Sigmoid colon (tissue), 7 donors: Measurements from ENCODE around the gene LRRC28. TPM values are rescaled to one million over a fixed set of nuclear protein-coding genes. Genes with fewer than 3 reads are reported as not detected.

Experiments
- DNase-seq: peaks from one replicate; pipeline ENCODE4 v3.0.0-alpha.2; 2019
- H3K27ac ChIP-seq, 4 donors: fragments of 200-600 bp; sonication (generic); one replicate each; pipeline ENCODE4 v1.5.1; 2016 to 2019; ENCODE audit warnings: mild to moderate bottlenecking in 1 of 4
- H3K27me3 ChIP-seq, 3 donors: fragments of 200-600 bp; sonication (generic); one replicate each; pipeline ENCODE4 v1.5.1; 2019; ENCODE audit warnings: mild to moderate bottlenecking in 1 of 3
- H3K36me3 ChIP-seq, 4 donors: fragments of 200-600 bp; sonication (generic); one replicate each; pipeline ENCODE4 v1.5.1; 2016 to 2019
- H3K4me1 ChIP-seq, 4 donors: fragments of 200-600 bp; sonication (generic); one replicate each; pipeline ENCODE4 v1.5.1; 2017 to 2019
- H3K4me3 ChIP-seq, 4 donors: fragments of 200-600 bp; sonication (generic); one replicate each; pipeline ENCODE4 v1.5.1; 2017 to 2019; ENCODE audit warnings: mild to moderate bottlenecking in 2 of 4, moderate library complexity in 1 of 4
- H3K9me3 ChIP-seq, 4 donors: fragments of 200-600 bp in 3 of 4; sonication (generic) in 3 of 4; one replicate each; pipeline versions ENCODE4 v1.5.1 to v1.6.1; 2013 to 2019
- CTCF ChIP-seq, 4 experiments: fragments of 450-650 bp in 3 of 4; fragments of 200-600 bp in 1 of 4; IDR thresholded peaks; one replicate each; pipeline ENCODE4 v1.5.1; 2016 to 2019; ENCODE audit warnings: antibody characterized with exemption in 4 of 4, mild to moderate bottlenecking in 3 of 4, moderate library complexity in 2 of 4
- EP300 ChIP-seq, 4 donors: sonication (generic); formaldehyde crosslinking; IDR thresholded peaks; one replicate each; pipeline ENCODE4 v1.6.1; 2017; ENCODE audit warnings: antibody characterized with exemption in 4 of 4
- POLR2A ChIP-seq, 2 donors: fragments of 450-650 bp; IDR thresholded peaks; one replicate each; pipeline ENCODE4 v1.6.1; 2016; ENCODE audit warnings: antibody characterized with exemption in 2 of 2, mild to moderate bottlenecking in 2 of 2, moderate library complexity in 2 of 2
- POLR2AphosphoS5 ChIP-seq, 4 donors: sonication (generic); formaldehyde crosslinking; IDR thresholded peaks; one replicate each; pipeline ENCODE4 v1.6.1; 2017; ENCODE audit warnings: antibody characterized with exemption in 4 of 4
- WGBS, 2 donors: extraction: QIAGEN DNeasy Blood & Tissue Kit; methylation state at CpG; one replicate each; pipeline ENCODE4 v1.1.7; 2013; 5-methylcytosine and 5-hydroxymethylcytosine counted together
- intact Hi-C: fragments of 100-400 bp; cut with DNase I; formaldehyde crosslinking; loops from one replicate; pipeline ENCODE4 v1.15.1; 2023
- polyA plus RNA-seq, 3 donors: library from polyadenylated mRNA; stranded (reverse); fragments of 200-250 nt; gene quantifications; one replicate each; pipeline ENCODE4 v1.2.3, GENCODE V29; 2013
- total RNA-seq, 4 donors: library from RNA; depleted of rRNA; stranded (reverse); fragments of >200 nt; gene quantifications; one replicate each; pipeline ENCODE4 v1.1.0, GENCODE V29; 2016
- donor health status: healthy with polysubstance abuse.
- donor health status: Bipolar disorder and iron deficiency.
- donor health status: healthy.

The LRRC28 gene
- total and polyA plus RNA-seq, 7 donors = 13.6 to 52.3 (median 24.4) TPM

GRCh38 chr15:99406716-99407487, 155.6 kb downstream of the LRRC28 start:
- no peak for DNase-seq
- intact Hi-C loops = loop anchor here (5.0 kb wide), 2 partner anchors 160 to 295 kb away; partner anchors contain the start of gene MEF2A

GRCh38 chr15:99407716-99408115, 156.4 kb downstream of the LRRC28 start:
- Histone ChIP-seq H3K4me1 (peaks cover 0 to 23% (median 20%) of the 10 kb centered on the region in 4 donors), H3K9me3 (no peaks in the 10 kb centered on the region), H3K27me3 (no peaks in the 10 kb centered on the region), H3K36me3 (no peaks in the 10 kb centered on the region), H3K27ac (peak overlapping the region; percentile 42 to 64 (median 48)), H3K4me3 (no peak overlapping the region)
- 83 to 93% methylated on average over 5 of the region's 5 CpGs for WGBS, 2 donors
- no peak for TF ChIP-seq CTCF (IDR thresholded peaks at IDR 0.05)
- no peak for TF ChIP-seq POLR2AphosphoS5 (IDR thresholded peaks at IDR 0.05)
- TF ChIP-seq POLR2A (IDR thresholded peaks at IDR 0.05) = no peak
- TF ChIP-seq EP300 (IDR thresholded peaks at IDR 0.05) = no peak
- DNase-seq = no peak
- intact Hi-C loops = loop anchor here (5.0 kb wide), 2 partner anchors 160 to 295 kb away; partner anchors contain the start of gene MEF2A

More at GRCh38 chr15:99406716-99407487, 155.6 kb downstream of the LRRC28 start:
- Histone ChIP-seq H3K4me3 (no peak overlapping the region), H3K27me3 (no peaks in the 10 kb centered on the region), H3K36me3 (no peaks in the 10 kb centered on the region), H3K9me3 (no peaks in the 10 kb centered on the region), H3K27ac (no peak overlapping the region), H3K4me1 (peaks cover 0 to 32% (median 28%) of the 10 kb centered on the region in 4 donors)
- 95 to 96% methylated on average over 17 of the region's 17 CpGs for WGBS, 2 donors
- TF ChIP-seq EP300 (IDR thresholded peaks at IDR 0.05) (no peak), POLR2A (IDR thresholded peaks at IDR 0.05) (no peak), CTCF (IDR thresholded peaks at IDR 0.05) (no peak), POLR2AphosphoS5 (IDR thresholded peaks at IDR 0.05) (no peak)

GRCh38 chr15:99408236-99409096, 157.2 kb downstream of the LRRC28 start:
- Histone ChIP-seq H3K4me1 (peaks cover 0 to 23% (median 20%) of the 10 kb centered on the region in 4 donors), H3K27me3 (no peaks in the 10 kb centered on the region), H3K27ac (peak overlapping the region; percentile 42 to 64 (median 48)), H3K36me3 (no peaks in the 10 kb centered on the region), H3K4me3 (no peak overlapping the region), H3K9me3 (no peaks in the 10 kb centered on the region)
- TF ChIP-seq CTCF (IDR thresholded peaks at IDR 0.05) = no peak
- no peak for TF ChIP-seq EP300 (IDR thresholded peaks at IDR 0.05)
- no peak for TF ChIP-seq POLR2A (IDR thresholded peaks at IDR 0.05)
- no peak for TF ChIP-seq POLR2AphosphoS5 (IDR thresholded peaks at IDR 0.05)
- 62 to 67% methylated on average over 12 of the region's 12 CpGs for WGBS, 2 donors
- DNase-seq = no peak
- intact Hi-C loops = loop anchor here (5.0 kb wide), 2 partner anchors 159 to 294 kb away; partner anchors contain the start of gene MEF2A

- intact Hi-C loops = loop anchor here (5.0 kb wide), 2 partner anchors 158 to 293 kb away; partner anchors contain the start of gene MEF2A
- DNase-seq = peak; percentile 80
- TF ChIP-seq CTCF (IDR thresholded peaks at IDR 0.05) (peak; percentile 16 to 47 (median 43)), POLR2AphosphoS5 (IDR thresholded peaks at IDR 0.05) (no peak), POLR2A (IDR thresholded peaks at IDR 0.05) (no peak)
- H3K36me3 ChIP-seq = no peaks in the 10 kb centered on the region
- H3K27ac ChIP-seq = peak overlapping the region; percentile 42 to 64 (median 48)
- H3K27me3 ChIP-seq = no peaks in the 10 kb centered on the region
- peaks cover 0 to 23% (median 20%) of the 10 kb centered on the region in 4 donors for H3K4me1 ChIP-seq
- WGBS, 2 donors = 11 to 21% methylated on average over 10 of the region's 10 CpGs
- no peaks in the 10 kb centered on the region for H3K9me3 ChIP-seq
- no peak overlapping the region for H3K4me3 ChIP-seq
Observed at GRCh38 chr15:99409097-99409473, 157.8 kb downstream of the LRRC28 start.
